ENCODE results near the gene FBXO21.

The FBXO21 gene

DNA sequence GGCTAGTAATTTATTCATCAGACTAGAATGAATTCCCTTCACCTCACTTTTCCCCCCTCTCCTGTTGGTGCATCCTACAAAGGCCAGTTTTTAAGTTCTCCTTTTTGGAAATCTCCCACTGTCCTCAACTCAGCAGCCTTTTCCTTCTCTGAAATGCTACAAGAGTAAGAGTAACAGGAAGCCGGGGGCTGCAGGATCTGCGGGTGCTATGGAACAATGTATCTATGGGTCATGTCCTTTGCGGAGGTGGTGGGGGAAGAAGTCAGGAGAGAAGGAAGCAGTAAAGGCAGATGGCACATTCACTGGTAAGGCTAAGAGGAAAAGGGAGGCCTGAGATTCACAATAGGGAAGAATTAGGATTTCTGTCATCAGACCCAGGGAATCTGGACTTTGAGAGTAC, 68.8 kb downstream of the FBXO21 start:
- no peak overlapping the region for H3K9ac ChIP-seq (ENCODE audit: low read length)
- no peak overlapping the region for H3K23ac ChIP-seq (ENCODE audit: low read length)
- no peak overlapping the region for H3K18ac ChIP-seq (ENCODE audit: low read length)
- no peak for DNase-seq
- H2AK5ac ChIP-seq (ENCODE audit: low read length): no peak overlapping the region
- no peaks in the 10 kb centered on the region for H3K36me3 ChIP-seq (ENCODE audit: control insufficient read depth in 1 of 2, insufficient read depth in 2 of 2, low read length in 2 of 2)
- no peak overlapping the region for H2AFZ ChIP-seq (ENCODE audit: insufficient read depth, low read length, poor library complexity)
- no peaks in the 10 kb centered on the region for H3K79me2 ChIP-seq (ENCODE audit: control insufficient read depth, insufficient read depth, low read length, poor library complexity)
- no peak overlapping the region for H3K4ac ChIP-seq (ENCODE audit: low read depth, low read length)
- H4K12ac ChIP-seq (ENCODE audit: low read depth, low read length): no peak overlapping the region
- no peaks in the 10 kb centered on the region for H3K27me3 ChIP-seq (ENCODE audit: insufficient read depth, low read length)
- no peak overlapping the region for H4K8ac ChIP-seq (ENCODE audit: low read depth, low read length)
- H2BK5ac ChIP-seq (ENCODE audit: low read depth, low read length, poor library complexity): no peak overlapping the region
- H3K79me1 ChIP-seq (ENCODE audit: low read length): no peaks in the 10 kb centered on the region
- no peak overlapping the region for H2BK12ac ChIP-seq (ENCODE audit: low read length)
- no CpG with 5 or more reads among the region's 3 CpGs for WGBS (ENCODE audit: extremely low coverage, insufficient coverage, insufficient read length)
- H3K14ac ChIP-seq (ENCODE audit: low read length): no peak overlapping the region
- no peak overlapping the region for H2BK120ac ChIP-seq (ENCODE audit: insufficient read depth, low read length, poor library complexity)
- no peak overlapping the region for H3K4me3 ChIP-seq (ENCODE audit: low read depth, low read length)
- no peak overlapping the region for H3K4me2 ChIP-seq (ENCODE audit: low read length)
- H3K9me3 ChIP-seq (ENCODE audit: insufficient read depth, low read depth, low read length): peaks cover 5% of the 10 kb centered on the region
- H3K27ac ChIP-seq (ENCODE audit: low read depth, low read length): no peak overlapping the region
- H3K4me1 ChIP-seq (ENCODE audit: control insufficient read depth in 1 of 2, insufficient read depth in 2 of 2, low read length in 2 of 2): peaks cover 5 to 12% of the 10 kb centered on the region in 2 experiments
- H4K91ac ChIP-seq (ENCODE audit: low read depth, low read length): no peak overlapping the region

DNA sequence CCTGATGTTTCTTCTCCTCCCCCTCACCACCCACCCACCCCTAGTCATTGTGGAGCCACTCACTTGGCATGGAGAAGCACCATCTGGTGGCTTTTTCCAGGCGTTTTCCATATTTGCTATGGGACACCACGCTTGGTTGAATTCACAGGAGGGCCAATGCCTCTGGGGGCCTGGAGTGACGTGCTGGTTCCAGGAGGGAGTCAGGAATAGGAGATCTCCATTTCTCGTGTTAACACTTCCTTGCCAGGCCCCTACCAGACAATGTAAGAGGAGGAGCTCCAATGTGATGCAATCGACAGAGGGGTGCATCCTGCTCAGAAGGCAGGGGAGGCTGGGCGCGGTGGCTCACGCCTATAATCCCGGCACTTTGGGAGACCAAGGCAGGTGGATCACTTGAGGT, 69.5 kb downstream of the FBXO21 start:
- H3K23ac ChIP-seq (ENCODE audit: low read length): no peak overlapping the region
- no peaks in the 10 kb centered on the region for H3K79me1 ChIP-seq (ENCODE audit: low read length)
- H2AFZ ChIP-seq (ENCODE audit: insufficient read depth, low read length, poor library complexity): no peak overlapping the region
- no peak overlapping the region for H3K4me2 ChIP-seq (ENCODE audit: low read length)
- H2AK5ac ChIP-seq (ENCODE audit: low read length): no peak overlapping the region
- H3K27ac ChIP-seq (ENCODE audit: low read depth, low read length): no peak overlapping the region
- H3K4ac ChIP-seq (ENCODE audit: low read depth, low read length): no peak overlapping the region
- no peak overlapping the region for H2BK5ac ChIP-seq (ENCODE audit: low read depth, low read length, poor library complexity)
- DNase-seq: no peak
- H3K4me1 ChIP-seq (ENCODE audit: control insufficient read depth in 1 of 2, insufficient read depth in 2 of 2, low read length in 2 of 2): peaks cover 5 to 12% of the 10 kb centered on the region in 2 experiments
- H3K14ac ChIP-seq (ENCODE audit: low read length): no peak overlapping the region
- no peaks in the 10 kb centered on the region for H3K36me3 ChIP-seq (ENCODE audit: control insufficient read depth in 1 of 2, insufficient read depth in 2 of 2, low read length in 2 of 2)
- no peaks in the 10 kb centered on the region for H3K9me3 ChIP-seq (ENCODE audit: insufficient read depth, low read depth, low read length)
- no peak overlapping the region for H2BK12ac ChIP-seq (ENCODE audit: low read length)
- no peak overlapping the region for H4K12ac ChIP-seq (ENCODE audit: low read depth, low read length)
- no peaks in the 10 kb centered on the region for H3K27me3 ChIP-seq (ENCODE audit: insufficient read depth, low read length)
- H3K4me3 ChIP-seq (ENCODE audit: low read depth, low read length): no peak overlapping the region
- H3K18ac ChIP-seq (ENCODE audit: low read length): no peak overlapping the region
- no peak overlapping the region for H4K91ac ChIP-seq (ENCODE audit: low read depth, low read length)
- H3K79me2 ChIP-seq (ENCODE audit: control insufficient read depth, insufficient read depth, low read length, poor library complexity): no peaks in the 10 kb centered on the region
- no peak overlapping the region for H3K9ac ChIP-seq (ENCODE audit: low read length)
- no CpG with 5 or more reads among the region's 9 CpGs for WGBS (ENCODE audit: extremely low coverage, insufficient coverage, insufficient read length)
- no peak overlapping the region for H2BK120ac ChIP-seq (ENCODE audit: insufficient read depth, low read length, poor library complexity)
- H4K8ac ChIP-seq (ENCODE audit: low read depth, low read length): no peak overlapping the region

GRCh38 chr12:117119592-117120198, 70.6 kb downstream of the FBXO21 start:
- Histone ChIP-seq H3K4me2 (ENCODE audit: low read length) (no peak overlapping the region), H3K4ac (ENCODE audit: low read depth, low read length) (no peak overlapping the region), H3K27me3 (ENCODE audit: insufficient read depth, low read length) (no peaks in the 10 kb centered on the region), H2AFZ (ENCODE audit: insufficient read depth, low read length, poor library complexity) (no peak overlapping the region), H3K4me1 (ENCODE audit: control insufficient read depth in 1 of 2, insufficient read depth in 2 of 2, low read length in 2 of 2) (peaks cover 5 to 7% of the 10 kb centered on the region in 2 experiments), H4K91ac (ENCODE audit: low read depth, low read length) (no peak overlapping the region), H2BK5ac (ENCODE audit: low read depth, low read length, poor library complexity) (no peak overlapping the region), H3K27ac (ENCODE audit: low read depth, low read length) (no peak overlapping the region), H3K79me1 (ENCODE audit: low read length) (no peaks in the 10 kb centered on the region), H3K18ac (ENCODE audit: low read length) (no peak overlapping the region), H3K23ac (ENCODE audit: low read length) (no peak overlapping the region), H3K9me3 (ENCODE audit: insufficient read depth, low read depth, low read length) (no peaks in the 10 kb centered on the region), H3K4me3 (ENCODE audit: low read depth, low read length) (no peak overlapping the region), H3K79me2 (ENCODE audit: control insufficient read depth, insufficient read depth, low read length, poor library complexity) (no peaks in the 10 kb centered on the region), H2BK12ac (ENCODE audit: low read length) (no peak overlapping the region), H4K8ac (ENCODE audit: low read depth, low read length) (no peak overlapping the region), H3K36me3 (ENCODE audit: control insufficient read depth in 1 of 2, insufficient read depth in 2 of 2, low read length in 2 of 2) (no peaks in the 10 kb centered on the region), H2BK120ac (ENCODE audit: insufficient read depth, low read length, poor library complexity) (no peak overlapping the region), H2AK5ac (ENCODE audit: low read length) (no peak overlapping the region), H3K14ac (ENCODE audit: low read length) (no peak overlapping the region), H3K9ac (ENCODE audit: low read length) (no peak overlapping the region), H4K12ac (ENCODE audit: low read depth, low read length) (no peak overlapping the region)
- no CpG with 5 or more reads among the region's 6 CpGs for WGBS (ENCODE audit: extremely low coverage, insufficient coverage, insufficient read length)
- peak; percentile 29 to 61 for DNase-seq

DNA sequence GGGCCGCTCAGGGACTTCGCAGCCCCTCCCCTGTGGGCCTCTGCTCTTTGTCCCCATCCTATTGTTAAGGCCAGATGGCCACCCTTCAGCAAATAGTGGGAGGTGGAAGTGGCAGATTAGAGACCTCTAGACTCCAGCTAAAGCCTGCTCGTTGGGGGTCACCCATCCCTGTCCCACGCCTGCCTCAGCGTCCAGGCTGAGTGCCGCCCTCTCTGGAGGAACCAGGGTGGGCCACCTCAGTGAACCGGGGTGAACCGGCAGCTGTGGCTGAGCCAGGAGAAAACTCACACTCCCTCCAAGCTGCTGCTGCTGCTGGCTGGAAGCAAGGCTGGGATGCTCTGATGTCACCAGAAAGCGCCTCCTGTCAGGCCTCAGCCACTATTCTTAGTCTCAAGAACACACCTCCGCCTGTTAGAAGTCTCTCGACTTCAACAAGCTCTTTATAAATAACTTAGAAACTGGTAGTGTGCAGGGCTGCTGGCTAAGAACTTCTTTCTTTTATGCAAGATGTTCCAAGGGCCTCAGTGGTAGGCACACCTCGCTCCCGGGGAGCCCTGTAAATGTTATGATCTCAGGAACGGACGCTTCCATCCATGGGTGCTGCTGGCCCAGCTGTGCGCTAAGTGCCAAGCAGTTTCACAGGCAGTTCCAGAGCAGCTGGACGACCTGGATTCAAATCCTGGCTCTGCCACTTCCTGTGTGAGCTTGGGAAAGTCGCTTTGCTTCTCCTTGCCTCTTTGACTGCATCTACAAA, 71.3 kb downstream of the FBXO21 start:
- Histone ChIP-seq H3K23ac (ENCODE audit: low read length) (no peak overlapping the region), H2BK5ac (ENCODE audit: low read depth, low read length, poor library complexity) (no peak overlapping the region), H3K79me1 (ENCODE audit: low read length) (no peaks in the 10 kb centered on the region), H3K4me3 (ENCODE audit: low read depth, low read length) (no peak overlapping the region), H4K8ac (ENCODE audit: low read depth, low read length) (no peak overlapping the region), H3K4ac (ENCODE audit: low read depth, low read length) (no peak overlapping the region), H3K27me3 (ENCODE audit: insufficient read depth, low read length) (no peaks in the 10 kb centered on the region), H3K79me2 (ENCODE audit: control insufficient read depth, insufficient read depth, low read length, poor library complexity) (no peaks in the 10 kb centered on the region), H3K36me3 (ENCODE audit: control insufficient read depth in 1 of 2, insufficient read depth in 2 of 2, low read length in 2 of 2) (no peaks in the 10 kb centered on the region), H3K27ac (ENCODE audit: low read depth, low read length) (no peak overlapping the region), H4K12ac (ENCODE audit: low read depth, low read length) (no peak overlapping the region), H4K91ac (ENCODE audit: low read depth, low read length) (no peak overlapping the region), H2BK12ac (ENCODE audit: low read length) (no peak overlapping the region), H3K4me2 (ENCODE audit: low read length) (no peak overlapping the region), H3K4me1 (ENCODE audit: control insufficient read depth in 1 of 2, insufficient read depth in 2 of 2, low read length in 2 of 2) (peaks cover 3 to 4% of the 10 kb centered on the region in 2 experiments), H3K9ac (ENCODE audit: low read length) (no peak overlapping the region), H2AK5ac (ENCODE audit: low read length) (no peak overlapping the region), H3K18ac (ENCODE audit: low read length) (no peak overlapping the region), H3K14ac (ENCODE audit: low read length) (no peak overlapping the region), H2BK120ac (ENCODE audit: insufficient read depth, low read length, poor library complexity) (no peak overlapping the region), H2AFZ (ENCODE audit: insufficient read depth, low read length, poor library complexity) (no peak overlapping the region), H3K9me3 (ENCODE audit: insufficient read depth, low read depth, low read length) (no peaks in the 10 kb centered on the region)
- DNase-seq: no peak
- no CpG with 5 or more reads among the region's 18 CpGs for WGBS (ENCODE audit: extremely low coverage, insufficient coverage, insufficient read length)

All from trophoblast cell (in vitro differentiated cells and primary cell).